SIG-M5 treated with dmso at 0.1 percent for 504 hours (cell line): Measurements from ENCODE around the gene KRTAP10-9.
"Not testable (repeated sequence)": the region's sequence is repeated elsewhere in the genome, so short reads cannot be mapped to it uniquely, and the experiment has no call there.

ENCODE experiments used
- DNase-seq: peaks from one replicate; lab custom pipeline; 2025; ENCODE audit not compliant: unreplicated experiment; lab: John Stamatoyannopoulos, UW

KRTAP10-9 gene

GRCh38 chr21:44626673-44627143, at the start of gene KRTAP10-9:
KRTAP10-9 (plus strand) TSS chr21:44627093; CDS start chr21:44627172, 79 bp downstream.
- DNase-seq, result no peak

- DNase-seq, result no peak
These were observed 48.4 kb upstream of the KRTAP10-9 start for GRCh38 chr21:44578371-44579055.

GRCh38 chr21:44579056-44579832, 47.6 kb upstream of the KRTAP10-9 start:
- no peak for DNase-seq

- no peak for DNase-seq
These were observed 47.1 kb upstream of the KRTAP10-9 start for GRCh38 chr21:44579833-44580144.

GRCh38 chr21:44580231-44580821, 46.6 kb upstream of the KRTAP10-9 start, which contains the start of gene KRTAP10-5:
KRTAP10-5 (minus strand) TSS chr21:44580604; CDS start chr21:44580578, 26 bp downstream.
- DNase-seq, result not testable (repeated sequence)

GRCh38 chr21:44581158-44581557, 45.7 kb upstream of the KRTAP10-9 start:
- DNase-seq, result no peak

- DNase-seq, result no peak
These were observed 44.8 kb upstream of the KRTAP10-9 start for GRCh38 chr21:44582055-44582454.

GRCh38 chr21:44583089-44583799, 43.6 kb upstream of the KRTAP10-9 start:
- DNase-seq, result no peak

GRCh38 chr21:44583800-44584147, 43.1 kb upstream of the KRTAP10-9 start:
- no peak for DNase-seq

- DNase-seq, result no peak
These were observed 41.0 kb upstream of the KRTAP10-9 start for GRCh38 chr21:44585892-44586291.

GRCh38 chr21:44589094-44589493, 37.8 kb upstream of the KRTAP10-9 start:
- DNase-seq, result no peak

GRCh38 chr21:44589586-44590305, 37.1 kb upstream of the KRTAP10-9 start:
- DNase-seq, result no peak

- no peak for DNase-seq
These were observed 36.6 kb upstream of the KRTAP10-9 start for GRCh38 chr21:44590311-44590721.

GRCh38 chr21:44590897-44591800, 35.7 kb upstream of the KRTAP10-9 start:
- not testable (repeated sequence) for DNase-seq

GRCh38 chr21:44591801-44592130, 35.1 kb upstream of the KRTAP10-9 start:
- DNase-seq, result not testable (repeated sequence)

- no peak for DNase-seq
These were observed 34.2 kb upstream of the KRTAP10-9 start, which contains the start of gene KRTAP10-6 for GRCh38 chr21:44592446-44593311. KRTAP10-6 (minus strand) TSS chr21:44592505; CDS start chr21:44592484, 21 bp downstream.

GRCh38 chr21:44593598-44594405, 33.1 kb upstream of the KRTAP10-9 start:
- no peak for DNase-seq

- no peak for DNase-seq
These were observed 32.4 kb upstream of the KRTAP10-9 start for GRCh38 chr21:44594406-44594916.
